H1 (cell line): ENCODE results near the gene MRGPRE. TPM values are rescaled to one million over a fixed set of nuclear protein-coding genes. Genes with fewer than 3 reads are reported as not detected.

Source experiments
- CTCF ChIA-PET: fragments of 300-600 bp; sonication (Branson Sonifier 250); formaldehyde crosslinking; loops from one replicate; lab custom pipeline; 2021; ENCODE audit not compliant: partially characterized antibody; lab: Charles Lee
- POLR2A ChIA-PET: fragments of 300-600 bp; sonication (Branson Sonifier 250); formaldehyde crosslinking; loops from one replicate; lab custom pipeline; 2021; ENCODE audit warnings: inconsistent platforms; ENCODE audit not compliant: partially characterized antibody; lab: Charles Lee
- DNase-seq, 2 experiments: peaks; one replicate each; pipeline versions ENCODE4 v3.0.0 to v3.0.0-alpha.2; 2010 to 2022; ENCODE audit warnings: low spot score in 2 of 2, low read depth in 1 of 2, mixed read lengths in 1 of 2
- FAIRE-seq: peaks from 2 replicates; lab custom pipeline; 2011; peaks lifted over from hg19 to GRCh38; lab: Jason Lieb, UNC
- H2AFZ ChIP-seq: 2 replicates; pipeline ENCODE4 v1.8.1; 2012; ENCODE audit warnings: low read length, inconsistent platforms
- H2AK5ac ChIP-seq: 2 replicates; pipeline ENCODE4 v1.6.1; 2013; ENCODE audit warnings: low read depth, low read length
- H2BK120ac ChIP-seq: replicated peaks from 2 replicates; pipeline ENCODE3; 2013; ENCODE audit warnings: low read depth, low read length, inconsistent platforms
- H2BK12ac ChIP-seq: 2 replicates; pipeline ENCODE4 v1.6.1; 2013; ENCODE audit warnings: low read depth, low read length
- H2BK15ac ChIP-seq: 2 replicates; pipeline ENCODE4 v1.6.1; 2013; ENCODE audit warnings: low read length
- H2BK20ac ChIP-seq: 2 replicates; pipeline ENCODE4 v1.6.1; 2013; ENCODE audit warnings: low read length
- H2BK5ac ChIP-seq: 2 replicates; pipeline ENCODE4 v1.6.1; 2013; ENCODE audit warnings: low read depth, low read length
- H3K14ac ChIP-seq: 2 replicates; pipeline ENCODE4 v1.6.1; 2013; ENCODE audit warnings: inconsistent platforms; ENCODE audit not compliant: insufficient read length
- H3K18ac ChIP-seq: 2 replicates; pipeline ENCODE4 v1.6.1; 2013; ENCODE audit warnings: low read length; ENCODE audit errors: extremely low read depth
- H3K23ac ChIP-seq: 2 replicates; pipeline ENCODE4 v1.6.1; 2013; ENCODE audit warnings: inconsistent platforms; ENCODE audit not compliant: insufficient read length
- H3K23me2 ChIP-seq: 2 replicates; pipeline ENCODE4 v1.6.1; 2013; ENCODE audit warnings: low read depth, low read length
- H3K27ac ChIP-seq: 2 replicates; pipeline ENCODE4 v1.6.1; 2011; ENCODE audit warnings: low read depth, low read length, inconsistent platforms
- H3K27me3 ChIP-seq, 4 experiments: replicated peaks in 1 of 4; 1 replicate in 1 of 4; 2 replicates in 3 of 4; pipeline versions ENCODE4 v1.6.1 to v1.8.1; 2011 to 2013; ENCODE audit warnings: low read length in 3 of 4, mild to moderate bottlenecking in 3 of 4, inconsistent platforms in 2 of 4, mixed read lengths in 2 of 4, moderate library complexity in 1 of 4; ENCODE audit not compliant: control insufficient read depth in 3 of 4, insufficient read depth in 3 of 4; ENCODE audit errors: extremely low read depth in 1 of 4
- H3K36me3 ChIP-seq, 4 experiments: 2 replicates each; pipeline versions ENCODE4 v1.6.1 to v1.8.1; 2011 to 2013; ENCODE audit warnings: mild to moderate bottlenecking in 4 of 4, low read length in 3 of 4, moderate library complexity in 2 of 4, control low read depth in 1 of 4, inconsistent platforms in 1 of 4; ENCODE audit not compliant: insufficient read depth in 4 of 4, control insufficient read depth in 2 of 4
- H3K4ac ChIP-seq: replicated peaks from 2 replicates; pipeline ENCODE3; 2013; ENCODE audit warnings: low read length, low read depth, mixed read lengths, inconsistent platforms; ENCODE audit not compliant: insufficient read length
- H3K4me1 ChIP-seq, 4 experiments: replicated peaks in 1 of 4; 1 replicate in 1 of 4; 2 replicates in 3 of 4; pipeline versions ENCODE4 v1.6.1 to v1.8.1; 2011 to 2013; ENCODE audit warnings: low read length in 3 of 4, inconsistent platforms in 2 of 4, mixed read lengths in 1 of 4; ENCODE audit not compliant: insufficient read depth in 4 of 4, control insufficient read depth in 3 of 4
- H3K4me2 ChIP-seq, 2 experiments: 2 replicates each; pipeline versions ENCODE4 v1.6.1 to v1.8.1; 2011 to 2013; ENCODE audit warnings: low read depth in 2 of 2, low read length in 2 of 2, control low read depth in 1 of 2, inconsistent platforms in 1 of 2, mild to moderate bottlenecking in 1 of 2; ENCODE audit not compliant: insufficient read depth in 1 of 2
- H3K4me3 ChIP-seq, 4 experiments: fragments of 200-600, 300-600 bp in 1 of 4; sonication (generic), shearing (Covaris generic), sonication (Bioruptor Twin) in 1 of 4; 2 replicates each; pipeline versions ENCODE4 v1.5.1 to v1.8.1; 2011 to 2016; ENCODE audit warnings: low read length in 4 of 4, low read depth in 3 of 4, control low read depth in 2 of 4, inconsistent platforms in 2 of 4, mild to moderate bottlenecking in 2 of 4, mixed read lengths in 1 of 4, moderate library complexity in 1 of 4; ENCODE audit not compliant: insufficient read depth in 2 of 4; ENCODE audit errors: extremely low read depth in 1 of 4
- H3K56ac ChIP-seq: replicated peaks from 2 replicates; pipeline ENCODE3; 2013; ENCODE audit warnings: low read depth, mild to moderate bottlenecking, mixed read lengths, low read length, inconsistent platforms; ENCODE audit not compliant: insufficient read length
- H3K79me1 ChIP-seq: 2 replicates; pipeline ENCODE4 v1.6.1; 2013; ENCODE audit warnings: low read depth, low read length, control low read depth
- H3K79me2 ChIP-seq, 2 experiments: 2 replicates each; pipeline versions ENCODE4 v1.6.1 to v1.8.1; 2012 to 2013; ENCODE audit warnings: low read length in 2 of 2, mild to moderate bottlenecking in 2 of 2, inconsistent platforms in 1 of 2; ENCODE audit not compliant: insufficient read depth in 2 of 2, control insufficient read depth in 1 of 2
- H3K9ac ChIP-seq, 4 experiments: replicated peaks in 1 of 4; 1 replicate in 1 of 4; 2 replicates in 3 of 4; pipeline versions ENCODE4 v1.6.1 to v1.8.1; 2011 to 2013; ENCODE audit warnings: low read depth in 3 of 4, low read length in 3 of 4, control low read depth in 2 of 4, mild to moderate bottlenecking in 2 of 4, moderate library complexity in 2 of 4, inconsistent platforms in 1 of 4; ENCODE audit errors: extremely low read depth in 1 of 4
- H3K9me3 ChIP-seq, 2 experiments: 2 replicates each; pipeline versions ENCODE4 v1.6.1 to v1.8.1; 2012 to 2013; ENCODE audit warnings: mild to moderate bottlenecking in 2 of 2, moderate library complexity in 2 of 2, control low read depth in 1 of 2, inconsistent platforms in 1 of 2, low read depth in 1 of 2, low read length in 1 of 2, mixed read lengths in 1 of 2; ENCODE audit not compliant: insufficient read depth in 2 of 2
- H4K20me1 ChIP-seq, 2 experiments: replicated peaks in 1 of 2; 2 replicates each; pipeline versions ENCODE3 to v1.8.1; 2011 to 2013; ENCODE audit warnings: inconsistent platforms in 2 of 2, low read length in 2 of 2, mild to moderate bottlenecking in 1 of 2; ENCODE audit not compliant: insufficient read depth in 2 of 2, control insufficient read depth in 1 of 2
- H4K5ac ChIP-seq: 2 replicates; pipeline ENCODE4 v1.6.1; 2013; ENCODE audit warnings: low read length, low read depth, mixed read lengths, inconsistent platforms; ENCODE audit not compliant: insufficient read length
- H4K8ac ChIP-seq: 2 replicates; pipeline ENCODE4 v1.8.0; 2013; ENCODE audit warnings: mild to moderate bottlenecking, moderate library complexity, low read length, inconsistent platforms; ENCODE audit not compliant: insufficient read depth; ENCODE audit errors: extremely low read depth
- H4K91ac ChIP-seq: replicated peaks from 2 replicates; pipeline ENCODE3; 2013; ENCODE audit warnings: low read length, mixed read lengths, inconsistent platforms; ENCODE audit not compliant: insufficient read length
- ASH2L ChIP-seq: fragments of 200-600, 300-600 bp; sonication (generic); IDR thresholded peaks from one replicate; pipeline ENCODE4 v1.7.1; 2017; ENCODE audit warnings: low read length
- CEBPB ChIP-seq: IDR thresholded peaks from 2 replicates; pipeline ENCODE4 v1.6.1; 2012; ENCODE audit warnings: low read depth, low read length
- CHD1 ChIP-seq: IDR thresholded peaks from 2 replicates; pipeline ENCODE4 v1.6.1; 2012; ENCODE audit warnings: low read depth, low read length, improper control_type of control experiment
- CHD2 ChIP-seq: IDR thresholded peaks from 2 replicates; pipeline ENCODE4 v1.6.1; 2012; ENCODE audit warnings: low read length, improper control_type of control experiment
- CTBP2 ChIP-seq: IDR thresholded peaks from 2 replicates; pipeline ENCODE4 v1.7.0; 2011; ENCODE audit warnings: borderline replicate concordance, mild to moderate bottlenecking, moderate library complexity, mixed read lengths, low read length; ENCODE audit not compliant: insufficient read depth, insufficient read length
- MAFK ChIP-seq: IDR thresholded peaks from 2 replicates; pipeline ENCODE4 v1.6.1; 2012; ENCODE audit warnings: low read depth, mild to moderate bottlenecking, improper control_type of control experiment, low read length
- MAX ChIP-seq: IDR thresholded peaks from 2 replicates; pipeline ENCODE4 v1.6.1; 2012; ENCODE audit warnings: inconsistent platforms
- POLR2A ChIP-seq, 2 experiments: IDR thresholded peaks; 1 replicate in 1 of 2; 2 replicates in 1 of 2; pipeline ENCODE4 v1.6.1; 2011; ENCODE audit warnings: low read depth in 2 of 2, low read length in 2 of 2, mild to moderate bottlenecking in 2 of 2; ENCODE audit errors: control extremely low read depth in 1 of 2
- SIN3A ChIP-seq, 2 experiments: IDR thresholded peaks in 1 of 2; conservative IDR thresholded peaks in 1 of 2; 2 replicates each; pipeline ENCODE4 v1.6.1; 2011 to 2012; ENCODE audit warnings: low read length in 2 of 2, improper control_type of control experiment in 1 of 2, low read depth in 1 of 2, mild to moderate bottlenecking in 1 of 2
- SP1 ChIP-seq: IDR thresholded peaks from 2 replicates; pipeline ENCODE4 v1.6.1; 2011; ENCODE audit warnings: low read depth, low read length
- SP4 ChIP-seq: IDR thresholded peaks from 2 replicates; pipeline ENCODE4 v1.6.1; 2012; ENCODE audit warnings: low read length, inconsistent platforms
- SUZ12 ChIP-seq: fragments of 200-600 bp; sonication (generic); IDR thresholded peaks from 2 replicates; pipeline ENCODE4 v1.6.1; 2012; ENCODE audit warnings: mild to moderate bottlenecking, inconsistent platforms, low read length, moderate library complexity, mixed read lengths
- TAF1 ChIP-seq: IDR thresholded peaks from 2 replicates; pipeline ENCODE4 v1.6.1; 2011; ENCODE audit warnings: mild to moderate bottlenecking, low read depth, low read length
- USF2 ChIP-seq: IDR thresholded peaks from 2 replicates; pipeline ENCODE4 v1.6.1; 2011; ENCODE audit warnings: low read length, improper control_type of control experiment
- WGBS, 2 experiments: shearing (Covaris generic) in 1 of 2; methylation state at CpG; one replicate each; pipeline versions ENCODE4 v1.1.6 to v1.1.7; 2013 to 2015; ENCODE audit warnings: low lambda C conversion rate in 2 of 2, mixed read lengths in 2 of 2, inconsistent platforms in 1 of 2, low coverage in 1 of 2, missing lambda C conversion rate in 1 of 2; ENCODE audit not compliant: insufficient replicate concordance in 2 of 2, insufficient coverage in 1 of 2, insufficient read length in 1 of 2; ENCODE audit errors: extremely low coverage in 1 of 2, missing lambda C conversion rate in 1 of 2; 5-methylcytosine and 5-hydroxymethylcytosine counted together
- polyA plus RNA-seq, 7 experiments: library from polyadenylated mRNA; depleted of rRNA in 3 of 7; stranded (reverse) in 5 of 7; unstranded in 2 of 7; fragments of >200 nt in 5 of 7; fragments of 200-250 nt in 2 of 7; gene quantifications; 1 replicate in 5 of 7; 2 replicates in 1 of 7; 4 replicates in 1 of 7; pipeline versions ENCODE4 v1.2.1 to v1.2.3, GENCODE V29; 2011 to 2013; ENCODE audit warnings: missing spikeins in 2 of 7, mixed read lengths in 2 of 7
- total RNA-seq: library from RNA; stranded (reverse); fragmentation: NEBNext Ultra II Directional; extraction: Animal tissue kit (Norgen Biotek cat#: 25700); gene quantifications from 2 replicates; pipeline ENCODE4 v1.2.1, GENCODE V29; 2021

Gene MRGPRE
- total and polyA plus RNA-seq, 2 of the 8 experiments (the other 6 are each of a cell fraction or from before 2014, with no cell fraction given), result not detected

- H2AK5ac ChIP-seq, result no peak overlapping the region
- H2BK12ac ChIP-seq, result no peak overlapping the region
- no peak overlapping the region for H3K27ac ChIP-seq
- peaks cover 13% of the 10 kb centered on the region for H3K23me2 ChIP-seq
- H3K18ac ChIP-seq, result no peak overlapping the region
- no peak overlapping the region for H3K4me2 ChIP-seq
- no peak overlapping the region for H3K4me3 ChIP-seq
- H3K27me3 ChIP-seq, result peaks cover 6 to 26% (median 17%) of the 10 kb centered on the region in 4 experiments; a peak in 6 of 7 replicates
- no peak overlapping the region for H3K23ac ChIP-seq
- H3K79me1 ChIP-seq, result no peaks in the 10 kb centered on the region
- H2BK20ac ChIP-seq, result no peak overlapping the region
- H3K4ac ChIP-seq, result no peak overlapping the region
- peaks cover 0 to 7% of the 10 kb centered on the region in 2 experiments for H4K20me1 ChIP-seq
- FAIRE-seq, result no peak
- H4K5ac ChIP-seq, result no peak overlapping the region
- peaks cover 0 to 2% (median 0%) of the 10 kb centered on the region in 4 experiments; a peak in 4 of 7 replicates for H3K4me1 ChIP-seq
- no peaks in the 10 kb centered on the region for H3K79me2 ChIP-seq
- H3K9ac ChIP-seq, result no peak overlapping the region
- 90% methylated on average over 6 of the region's 6 CpGs; no CpG with 5 or more reads in 1 of the 2 experiments for WGBS, 2 experiments
- no peak for DNase-seq
- H2BK15ac ChIP-seq, result no peak overlapping the region
- H3K14ac ChIP-seq, result no peak overlapping the region
- no peaks in the 10 kb centered on the region for H3K9me3 ChIP-seq
- no peak overlapping the region for H2AFZ ChIP-seq
- no peak overlapping the region for H3K56ac ChIP-seq
- H2BK5ac ChIP-seq, result no peak overlapping the region
- POLR2A ChIA-PET, result no interaction called here
- no peak overlapping the region for H2BK120ac ChIP-seq
- no peak overlapping the region for H4K8ac ChIP-seq
- CTCF ChIA-PET, result interaction anchor here (1.2 to 2.5 kb wide), 9 partner anchors 9 to 98 kb away, joined by 3 to 13 read pairs (median 4); no protein-coding TSS in a partner anchor
- no peaks in the 10 kb centered on the region for H3K36me3 ChIP-seq
- H4K91ac ChIP-seq, result no peak overlapping the region
- TF ChIP-seq CHD1, result no peak
- TF ChIP-seq SP1, result no peak
- no peak for TF ChIP-seq SUZ12
- no peak for TF ChIP-seq SIN3A (conservative IDR thresholded peaks at IDR 0.05 in 1 of 2, IDR thresholded peaks at IDR 0.05 in 1 of 2; ENCODE audit: low read depth in 1 of 2, low read length in 2 of 2)
- TF ChIP-seq MAFK, result no peak
- TF ChIP-seq CEBPB, result no peak
- TF ChIP-seq POLR2A (IDR thresholded peaks at IDR 0.05; ENCODE audit: control extremely low read depth in 1 of 2, low read depth in 2 of 2, low read length in 2 of 2), result no peak
- no peak for TF ChIP-seq ASH2L
- no peak for TF ChIP-seq USF2
- TF ChIP-seq TAF1, result no peak
- no peak for TF ChIP-seq MAX
- TF ChIP-seq CTBP2, result no peak
- no peak for TF ChIP-seq SP4
- TF ChIP-seq CHD2, result no peak
Observed at GRCh38 chr11:3208272-3208671, 23.9 kb downstream of the MRGPRE start.
